ENCODE results near the gene HRK. TPM values are rescaled to one million over a fixed set of nuclear protein-coding genes. Genes with fewer than 3 reads are reported as not detected.

HRK gene
- total RNA-seq, 1 experiment from 2014 or later: 2.6 TPM

- H3K4me2 ChIP-seq (ENCODE audit: insufficient read depth, insufficient read length, low read length): no peak overlapping the region
- TF ChIP-seq CTCF (conservative IDR thresholded peaks at IDR 0.05): no peak
- Mint-ChIP-seq H3K4me1 (no peaks in the 10 kb centered on the region), H3K9me3 (no peaks in the 10 kb centered on the region; a peak in 1 of 5 replicates), H3K4me3 (no peak overlapping the region), H3K27ac (no peak overlapping the region), H3K27me3 (ENCODE audit: low read depth) (no peaks in the 10 kb centered on the region), H3K36me3 (ENCODE audit: insufficient read depth in 1 of 3, low read depth in 3 of 3) (peaks cover 2 to 10% (median 8%) of the 10 kb centered on the region in 3 experiments; a peak in 6 of 7 replicates)
- H2BK20ac ChIP-seq (ENCODE audit: low read depth, low read length, poor library complexity, severe bottlenecking): no peak overlapping the region
- H4K20me1 ChIP-seq (ENCODE audit: control insufficient read depth, insufficient read depth, insufficient read length): peaks cover 3% of the 10 kb centered on the region
- H2AK5ac ChIP-seq (ENCODE audit: insufficient read length, low read length): no peak overlapping the region
- no peak overlapping the region for H3K9ac ChIP-seq (ENCODE audit: extremely low read depth, insufficient read length, low read length)
- H4K8ac ChIP-seq (replicated peaks; ENCODE audit: insufficient read length, low read depth, low read length): no peak overlapping the region
- H2BK15ac ChIP-seq (ENCODE audit: low read depth, low read length): no peak overlapping the region
- H3K27me3 ChIP-seq (ENCODE audit: insufficient read depth, low read length): no peaks in the 10 kb centered on the region
- DNase-seq: no peak
- H3K79me1 ChIP-seq (ENCODE audit: insufficient read depth, low read depth, low read length, poor library complexity, severe bottlenecking): no peaks in the 10 kb centered on the region
- H3K27ac ChIP-seq (ENCODE audit: insufficient read length, low read depth, low read length): no peak overlapping the region
- no peaks in the 10 kb centered on the region for H3K9me3 ChIP-seq (ENCODE audit: control insufficient read depth, low read depth, low read length)
- H3K23ac ChIP-seq (ENCODE audit: insufficient read length, low read depth, low read length): no peak overlapping the region
- no peak overlapping the region for H4K5ac ChIP-seq (ENCODE audit: insufficient read length, low read depth, low read length)
- H2AFZ ChIP-seq (ENCODE audit: low read length): no peak overlapping the region
- H3K14ac ChIP-seq (ENCODE audit: insufficient read depth, low read length): no peak overlapping the region
- no peak overlapping the region for H2BK5ac ChIP-seq (ENCODE audit: insufficient read length, low read length)
- no peak overlapping the region for H2BK12ac ChIP-seq (ENCODE audit: insufficient read length, low read depth, low read length)
- no peak overlapping the region for H3K4ac ChIP-seq (ENCODE audit: low read depth, low read length)
- H3K18ac ChIP-seq (ENCODE audit: insufficient read length, low read depth, low read length): no peak overlapping the region
- H3K23me2 ChIP-seq (ENCODE audit: insufficient read length, low read depth, low read length, poor library complexity, severe bottlenecking): no peaks in the 10 kb centered on the region
- H3K79me2 ChIP-seq (ENCODE audit: insufficient read depth, low read length): no peaks in the 10 kb centered on the region
- no peak overlapping the region for H2BK120ac ChIP-seq (ENCODE audit: low read depth, low read length, poor library complexity, severe bottlenecking)
- WGBS (ENCODE audit: extremely low coverage, insufficient read length, low lambda C conversion rate): no CpG with 5 or more reads among the region's 6 CpGs
- no peak overlapping the region for H3K56ac ChIP-seq (ENCODE audit: insufficient read length, low read depth, low read length)
- no peaks in the 10 kb centered on the region for H3K4me1 ChIP-seq (ENCODE audit: insufficient read depth, low read length)
- no peak overlapping the region for H4K91ac ChIP-seq (ENCODE audit: insufficient read length, low read depth, low read length)
- H3T11ph ChIP-seq (ENCODE audit: low read length): no peak overlapping the region
Observed at GRCh38 chr12:116843085-116843484, 38.2 kb downstream of the HRK start.
